LNCaP clone FGC (cell line): Measurements from ENCODE around the gene GET4.
A peak's percentile ranks its signal among the peaks of the same experiment; 100 is the strongest.

Experiments
- DNase-seq: peaks from one replicate; pipeline ENCODE4 v3.0.0-alpha.2; 2011; ENCODE audit warnings: low read depth
- H3K4me3 ChIP-seq: 2 replicates; pipeline ENCODE4 v1.5.1; 2011; ENCODE audit warnings: mild to moderate bottlenecking, low read depth, low read length, control low read depth
- TF ChIP-seq, protein P1 (sequence below): IDR thresholded peaks from 2 replicates; pipeline ENCODE4 v1.5.1; 2012; ENCODE audit warnings: mild to moderate bottlenecking; ENCODE audit not compliant: control insufficient read depth, insufficient read depth; ENCODE audit errors: extremely low read depth

GET4 gene

DNA sequence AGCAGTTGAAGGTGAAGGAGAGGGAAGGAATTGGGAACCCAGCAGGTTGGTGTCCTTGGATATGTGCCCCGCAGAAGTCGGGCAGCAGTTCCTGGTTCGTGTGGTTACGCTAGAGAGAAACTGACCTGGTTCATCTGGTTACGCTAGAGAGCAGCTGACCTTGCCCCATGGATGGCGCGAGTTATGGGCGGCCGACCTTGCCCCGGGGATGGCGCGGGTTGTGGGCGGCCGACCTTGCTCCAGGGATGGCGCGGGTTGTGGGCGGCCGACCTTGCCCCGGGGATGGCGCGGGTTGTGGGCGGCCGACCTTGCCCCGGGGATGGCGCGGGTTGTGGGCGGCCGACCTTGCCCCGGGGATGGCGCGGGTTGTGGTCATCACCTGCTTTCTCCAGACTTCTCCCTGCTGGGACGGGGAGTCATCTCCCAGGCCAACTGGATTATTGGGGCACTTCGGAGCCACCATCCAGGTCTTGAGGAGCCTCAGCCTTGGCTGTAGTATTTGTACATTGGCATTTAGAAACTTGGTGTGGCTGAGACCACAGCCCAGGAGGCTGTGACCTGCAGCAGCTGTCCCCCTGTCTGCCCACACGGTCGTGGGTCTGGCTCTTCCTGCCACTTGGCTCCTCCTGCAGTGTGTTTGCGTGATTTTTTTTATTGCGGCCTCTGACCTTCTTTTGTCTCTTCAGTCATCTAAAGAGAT, 6.1 kb downstream of the GET4 start:
- DNase-seq = peak; percentile 44
- H3K4me3 ChIP-seq = peak overlapping the region; percentile 36
- TF ChIP-seq, protein P1, sequence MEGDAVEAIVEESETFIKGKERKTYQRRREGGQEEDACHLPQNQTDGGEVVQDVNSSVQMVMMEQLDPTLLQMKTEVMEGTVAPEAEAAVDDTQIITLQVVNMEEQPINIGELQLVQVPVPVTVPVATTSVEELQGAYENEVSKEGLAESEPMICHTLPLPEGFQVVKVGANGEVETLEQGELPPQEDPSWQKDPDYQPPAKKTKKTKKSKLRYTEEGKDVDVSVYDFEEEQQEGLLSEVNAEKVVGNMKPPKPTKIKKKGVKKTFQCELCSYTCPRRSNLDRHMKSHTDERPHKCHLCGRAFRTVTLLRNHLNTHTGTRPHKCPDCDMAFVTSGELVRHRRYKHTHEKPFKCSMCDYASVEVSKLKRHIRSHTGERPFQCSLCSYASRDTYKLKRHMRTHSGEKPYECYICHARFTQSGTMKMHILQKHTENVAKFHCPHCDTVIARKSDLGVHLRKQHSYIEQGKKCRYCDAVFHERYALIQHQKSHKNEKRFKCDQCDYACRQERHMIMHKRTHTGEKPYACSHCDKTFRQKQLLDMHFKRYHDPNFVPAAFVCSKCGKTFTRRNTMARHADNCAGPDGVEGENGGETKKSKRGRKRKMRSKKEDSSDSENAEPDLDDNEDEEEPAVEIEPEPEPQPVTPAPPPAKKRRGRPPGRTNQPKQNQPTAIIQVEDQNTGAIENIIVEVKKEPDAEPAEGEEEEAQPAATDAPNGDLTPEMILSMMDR = no peak

DNA sequence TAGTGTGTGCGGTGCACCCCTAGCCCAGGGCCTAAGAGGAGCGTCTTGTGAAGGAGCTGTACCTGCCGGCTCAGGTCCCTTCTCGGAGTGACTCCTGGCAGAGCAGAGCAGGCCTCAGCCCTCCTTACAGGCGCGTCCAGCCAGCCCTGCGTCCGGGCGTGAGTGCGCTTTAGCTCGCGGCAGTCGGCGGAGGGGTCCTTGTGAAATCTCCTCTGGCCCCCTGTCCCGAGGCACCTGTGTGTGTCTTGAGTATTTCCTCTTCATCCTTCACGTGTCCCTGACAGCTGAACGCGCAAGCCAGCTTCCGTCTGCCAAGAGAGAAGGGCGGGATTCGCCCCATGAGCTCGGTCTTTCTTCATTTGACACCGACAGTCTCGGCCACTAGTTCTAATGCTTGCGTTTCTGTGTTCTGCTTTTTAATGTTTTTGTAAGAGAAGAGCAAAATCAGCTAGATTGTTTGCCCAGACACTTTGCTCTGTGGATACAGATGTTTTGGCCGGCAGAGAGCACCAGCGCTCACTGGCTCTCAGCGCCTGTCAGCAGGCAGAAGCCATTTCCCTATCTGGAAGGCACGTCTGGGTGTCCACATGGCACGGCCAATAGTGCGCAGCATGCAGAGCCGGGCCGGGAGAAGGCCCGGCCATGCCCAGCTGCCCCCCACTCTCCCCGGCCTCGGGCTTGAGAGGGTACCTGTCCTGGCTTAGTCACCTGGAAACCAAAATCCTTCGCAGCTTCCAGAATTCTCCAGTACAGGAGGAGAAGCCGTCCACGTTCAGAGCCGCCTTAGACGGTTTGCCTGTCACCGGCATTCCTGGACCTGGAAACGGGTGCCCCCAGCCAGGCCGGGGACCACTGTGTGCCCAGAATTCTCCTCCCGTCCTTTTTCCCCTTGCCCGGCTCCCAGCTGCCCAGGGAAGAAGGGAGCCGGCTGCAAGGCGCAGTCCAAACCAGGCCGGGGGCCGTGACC, 7.0 kb downstream of the GET4 start:
- peak overlapping the region; percentile 26 for H3K4me3 ChIP-seq
- TF ChIP-seq, protein P1 = peak; percentile 29; the same call in 1 of the 2 replicates
- no peak for DNase-seq

DNA sequence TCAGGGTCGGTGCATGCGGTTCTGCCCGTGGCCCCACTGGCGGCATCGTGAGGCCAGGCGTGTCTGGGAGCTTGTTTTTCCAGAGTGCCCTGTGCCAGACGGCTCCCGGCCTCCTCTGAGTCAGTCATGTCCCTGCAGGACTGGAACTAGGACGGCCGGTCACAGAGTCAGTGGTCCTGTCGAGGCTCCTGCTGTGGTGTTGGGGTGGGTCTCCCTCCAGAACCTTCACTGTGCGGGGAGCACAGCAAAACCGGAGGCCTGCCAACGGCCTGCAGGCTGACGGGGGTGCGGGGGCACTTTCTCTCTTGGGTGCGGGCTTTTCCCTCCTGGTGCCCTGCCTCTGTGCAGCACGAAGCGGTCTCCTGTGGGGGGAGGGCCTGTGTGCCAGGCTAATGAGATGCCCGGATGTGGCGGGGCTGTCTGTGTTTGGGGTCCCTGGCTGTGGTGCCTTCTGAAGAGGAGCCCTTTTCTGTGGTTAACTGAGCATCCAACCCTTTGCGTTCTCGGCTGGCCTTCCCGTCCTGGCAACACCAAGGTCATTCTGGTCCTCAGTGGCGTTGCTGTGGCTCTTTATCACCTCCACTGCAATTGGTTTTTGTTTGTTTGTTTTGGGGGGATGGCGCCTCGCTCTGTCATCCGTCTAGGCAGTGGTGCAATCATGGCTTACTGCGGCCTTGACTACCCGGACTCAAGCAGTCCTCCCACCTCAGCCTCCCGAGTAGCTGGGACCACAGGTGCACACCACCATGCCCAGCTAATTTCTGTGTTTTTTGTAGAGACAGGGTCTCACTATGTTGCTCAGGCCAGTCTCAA, 8.0 kb downstream of the GET4 start:
- H3K4me3 ChIP-seq = peak overlapping the region; percentile 16; the same call in 1 of the 2 replicates
- peak; percentile 54 for DNase-seq
- TF ChIP-seq, protein P1 = 0 out of 2 replicates have a peak, but pooled peaks have one; percentile 14

DNA sequence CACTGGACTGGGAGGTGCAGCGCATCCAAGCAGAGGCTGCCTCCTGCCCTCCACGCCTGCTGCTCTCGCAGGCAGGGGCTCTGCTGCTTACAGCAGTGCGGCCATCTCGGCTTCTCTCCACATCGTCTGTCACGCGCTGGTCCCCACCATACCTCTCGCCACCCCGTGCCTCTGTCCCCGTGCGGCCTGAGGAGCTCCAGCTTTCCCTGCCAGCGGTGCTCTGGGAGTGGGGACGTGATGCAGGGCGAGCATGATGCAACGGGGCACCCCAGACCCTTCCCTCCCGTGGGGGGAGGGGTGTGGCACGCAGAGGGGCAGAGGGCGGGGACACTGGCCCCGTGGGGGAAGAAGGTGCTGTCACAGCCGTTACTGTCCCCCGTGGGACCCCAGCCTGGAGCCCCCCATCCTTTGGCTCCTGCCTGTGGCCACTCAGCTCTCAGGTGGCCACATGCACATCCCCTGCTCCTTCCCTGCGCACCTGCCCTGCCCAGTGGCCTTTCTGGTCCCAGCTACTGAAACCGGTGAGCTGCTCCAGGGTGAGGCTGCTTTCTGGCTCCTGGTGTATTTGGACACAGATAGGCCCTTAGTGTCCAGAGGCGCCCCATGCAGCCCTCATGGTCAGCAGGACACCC, 9.0 kb downstream of the GET4 start:
- H3K4me3 ChIP-seq = no peak overlapping the region
- TF ChIP-seq, protein P1 = no peak
- DNase-seq = no peak

DNA sequence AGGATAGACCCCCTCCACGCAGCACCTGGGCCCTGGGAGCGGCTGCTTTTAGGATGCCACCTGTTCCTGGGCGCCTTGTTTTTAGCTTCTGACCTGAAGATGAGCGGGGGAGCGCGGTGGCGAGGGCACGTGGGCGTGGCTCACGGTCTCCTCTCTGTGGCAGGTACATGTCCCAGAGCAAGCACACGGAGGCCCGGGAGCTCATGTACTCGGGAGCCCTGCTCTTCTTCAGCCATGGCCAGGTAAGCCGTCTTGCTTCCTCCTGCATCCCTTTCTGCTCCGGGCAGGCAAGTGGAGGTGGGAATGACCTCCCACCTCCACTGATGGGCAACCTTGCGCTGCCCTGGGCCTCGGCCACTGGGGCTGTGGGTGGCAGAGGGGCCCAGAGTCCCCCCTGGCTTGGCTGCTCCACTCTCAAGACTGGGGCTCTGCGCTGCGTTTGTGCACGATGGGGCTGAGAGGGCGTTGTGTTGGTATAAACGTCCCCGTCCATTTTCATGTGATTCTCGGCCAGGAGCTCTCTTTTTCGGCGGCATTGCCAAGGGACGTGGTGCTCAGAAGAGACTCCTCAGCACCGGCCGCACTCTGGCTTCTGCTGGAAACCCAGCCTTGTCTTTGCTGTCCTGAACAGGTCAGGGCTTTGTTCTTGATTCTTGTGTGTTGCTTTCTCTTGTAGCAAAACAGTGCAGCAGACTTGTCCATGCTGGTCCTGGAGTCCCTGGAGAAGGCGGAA, 9.7 kb downstream of the GET4 start:
- no peak overlapping the region for H3K4me3 ChIP-seq
- no peak for DNase-seq
- TF ChIP-seq, protein P1 = no peak
